ENCODE measurements around the gene CDC37.

Gene CDC37

DNA sequence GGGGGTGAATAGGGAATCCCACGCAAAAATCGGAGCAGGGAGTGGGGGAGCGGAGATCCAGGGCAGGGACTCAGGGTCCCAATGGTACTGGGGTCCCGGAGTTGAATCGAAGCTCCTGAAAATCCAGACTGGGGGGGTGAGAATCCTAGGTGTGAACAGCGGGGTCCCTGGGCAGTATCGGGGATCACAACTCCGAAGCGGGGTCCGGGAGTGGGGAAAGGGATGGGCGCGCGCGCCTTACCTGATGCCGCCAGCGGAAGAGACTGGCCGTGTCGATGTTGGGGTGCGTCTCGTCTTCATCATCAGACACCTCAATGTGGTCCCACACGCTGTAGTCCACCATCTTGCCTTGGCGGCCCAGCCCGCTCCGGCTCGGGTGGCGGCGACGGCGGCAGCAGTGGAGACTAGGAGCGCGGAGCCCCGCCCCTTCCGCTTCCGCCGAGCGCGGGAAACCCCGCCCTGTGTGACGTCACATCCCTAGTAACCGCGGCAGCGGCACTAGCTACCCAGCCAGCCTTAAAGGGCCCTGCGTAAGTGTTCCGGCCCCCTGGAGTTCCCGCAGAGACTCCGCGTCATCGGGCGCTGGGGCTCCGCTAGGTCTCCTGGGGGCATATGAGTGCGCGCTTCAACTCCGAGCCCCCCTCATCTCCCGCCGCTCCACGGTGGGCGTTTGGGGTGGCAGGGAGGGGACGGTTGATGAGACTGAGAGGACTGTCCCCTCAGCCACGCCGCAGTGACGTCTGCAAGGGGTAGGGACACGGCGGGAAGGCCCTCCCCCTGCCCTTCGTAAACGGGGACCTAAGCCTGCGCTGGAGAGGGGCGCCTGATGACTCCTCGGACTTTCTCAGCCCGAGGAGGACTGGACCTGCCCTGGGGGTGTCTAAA is at the start of gene CDC37:
Gene CDC37, minus strand, starts transcription at position 406 of the 885 bp plus-strand sequence. Its CDS starts 63 bp downstream, at position 343.
- DNase-seq (ENCODE audit: low spot score), result peak; percentile 99

DNA sequence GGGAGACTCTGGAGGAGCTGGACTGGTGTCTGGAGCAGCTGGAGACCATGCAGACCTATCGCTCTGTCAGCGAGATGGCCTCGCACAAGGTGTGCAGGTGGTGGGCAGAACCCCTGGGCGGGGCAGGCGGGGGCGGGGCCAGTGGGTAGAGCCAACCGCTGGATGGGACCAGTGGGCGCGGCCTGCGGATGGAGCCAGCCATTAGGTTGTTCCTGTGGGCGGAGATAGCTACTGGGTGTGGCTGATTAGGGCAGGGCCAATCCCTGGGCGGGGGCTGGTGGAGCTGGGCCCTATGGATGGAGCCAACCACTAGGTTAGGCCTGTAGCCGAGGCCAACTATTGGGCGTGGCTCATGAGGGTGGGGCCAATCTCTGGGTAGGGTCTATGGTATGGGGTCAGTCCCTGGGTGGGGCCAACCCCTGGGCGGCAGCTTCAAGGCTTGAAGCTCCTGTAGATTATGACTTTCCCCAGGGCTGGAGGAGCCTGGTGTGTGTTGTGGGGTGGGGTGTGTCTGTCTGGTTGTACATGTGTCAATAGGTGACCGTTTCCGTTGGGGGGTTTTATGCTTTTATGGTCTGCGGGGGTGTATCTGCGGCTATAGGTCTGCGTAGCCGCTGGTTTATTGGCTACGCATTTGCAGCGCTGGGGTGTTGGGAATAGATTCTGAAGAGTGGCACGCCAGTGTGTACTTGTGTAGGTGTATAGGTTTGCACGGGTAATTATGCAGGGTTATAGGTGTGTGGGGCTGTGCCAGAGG is 47.7 kb upstream of the CDC37 start:
- peak; percentile 52 for DNase-seq (ENCODE audit: low spot score)

DNA sequence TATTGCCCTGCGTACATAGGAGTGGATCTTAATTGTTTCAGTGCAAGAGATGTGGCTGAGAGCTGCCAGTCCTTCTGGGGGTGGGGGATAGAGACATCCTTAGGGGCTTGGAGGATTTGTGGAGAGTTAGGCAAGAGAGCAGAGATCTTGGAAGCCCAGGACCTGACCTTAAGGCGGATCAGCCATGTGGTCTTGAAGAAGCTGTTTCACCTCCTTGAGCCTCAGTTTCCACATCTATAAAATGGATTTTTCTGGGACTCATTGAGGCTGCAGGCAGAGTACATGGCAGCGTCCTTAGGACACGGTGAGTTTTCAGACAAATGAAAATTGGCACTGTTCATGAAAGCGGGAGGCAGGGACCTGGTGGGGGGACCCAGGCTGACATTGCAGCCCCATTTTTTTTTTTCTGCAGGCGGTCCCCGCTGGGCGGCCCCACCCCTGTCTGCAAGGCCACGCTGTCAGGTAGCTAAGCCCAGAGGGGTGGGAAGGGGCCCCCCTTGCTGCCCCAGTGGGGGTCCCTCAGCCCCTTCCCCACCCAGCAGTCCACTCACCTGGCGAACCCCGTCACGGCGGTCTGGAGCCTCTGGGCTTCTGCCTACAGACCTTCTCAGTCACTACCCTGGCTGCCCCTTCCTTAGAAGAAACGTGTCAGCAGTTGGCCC is 47.0 kb upstream of the CDC37 start:
- DNase-seq (ENCODE audit: low spot score), result no peak

DNA sequence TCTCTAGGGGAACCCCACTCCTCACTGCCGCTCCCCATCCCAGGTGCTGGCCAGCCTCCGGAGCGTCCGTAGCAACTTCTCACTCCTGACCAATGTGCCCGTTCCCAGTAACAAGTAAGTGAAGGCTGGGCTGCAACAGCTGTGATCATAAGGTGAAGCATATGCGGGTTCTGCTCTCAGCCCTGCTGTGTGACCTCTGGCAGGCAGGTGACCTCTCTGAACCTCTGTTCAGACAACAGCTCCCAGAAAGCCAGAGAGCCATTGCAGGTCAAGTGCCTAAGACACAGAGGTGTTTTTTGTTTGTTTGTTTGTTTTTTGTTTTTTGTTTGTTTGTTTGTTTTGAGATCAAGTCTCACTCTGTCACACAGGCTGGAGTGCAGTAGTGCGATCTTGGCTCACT is 45.7 kb upstream of the CDC37 start:
- DNase-seq (ENCODE audit: low spot score), result no peak

DNA sequence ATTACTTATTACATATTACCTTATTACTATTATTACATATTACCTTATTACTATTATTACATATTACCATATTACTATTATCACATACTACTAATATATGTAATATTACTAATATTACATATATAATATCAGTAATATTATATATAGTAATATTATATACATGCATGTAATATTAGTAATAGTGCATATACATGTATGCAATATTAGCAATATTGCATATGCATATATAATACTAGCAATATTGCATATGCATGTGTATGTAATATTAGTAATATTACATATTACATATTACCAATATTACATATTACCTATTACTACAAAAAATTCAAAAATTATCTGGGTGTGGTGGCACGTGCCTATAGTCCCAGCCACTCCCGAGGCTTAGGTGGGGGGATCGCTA is 39.4 kb upstream of the CDC37 start:
- no peak for DNase-seq (ENCODE audit: low spot score)

DNA sequence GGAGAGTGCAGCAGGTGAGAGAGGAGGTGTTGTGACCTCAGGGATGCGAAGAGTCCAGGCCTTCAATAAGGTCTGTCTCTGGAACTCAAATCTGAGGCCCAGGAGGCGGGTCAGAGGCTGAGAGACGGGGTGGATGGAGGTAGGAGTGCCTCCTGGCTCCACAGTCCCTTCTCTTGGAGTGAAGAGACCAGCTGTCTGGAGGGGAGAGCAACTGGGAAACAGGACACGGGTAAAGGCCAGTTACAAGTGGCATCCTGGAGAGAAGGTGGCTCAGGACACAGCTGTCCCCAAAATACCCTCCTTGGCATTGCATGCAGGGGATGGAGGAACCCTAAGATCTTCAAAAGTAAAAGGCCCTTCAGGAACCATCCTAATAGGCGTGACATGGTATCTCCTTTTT is 36.2 kb upstream of the CDC37 start:
- DNase-seq (ENCODE audit: low spot score), result no peak

DNA sequence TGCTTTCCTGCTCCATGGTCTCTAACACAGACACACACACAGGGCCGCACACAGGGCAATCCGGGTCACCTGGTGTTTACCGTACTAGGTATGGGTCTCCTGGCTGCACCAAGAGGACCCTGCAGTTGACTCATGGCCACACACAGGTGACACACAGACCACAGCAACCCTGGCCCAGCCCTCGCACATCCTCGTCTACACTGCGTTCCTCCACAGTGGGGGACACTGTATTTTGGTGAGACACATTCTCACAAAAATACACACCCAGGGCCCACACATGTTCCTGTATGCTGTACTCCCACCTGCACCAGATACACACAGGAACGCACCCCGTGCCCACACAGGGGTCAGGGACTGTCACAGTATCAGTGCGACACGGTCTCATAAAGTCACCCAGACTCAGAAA is 29.8 kb upstream of the CDC37 start:
- no peak for DNase-seq (ENCODE audit: low spot score)

DNA sequence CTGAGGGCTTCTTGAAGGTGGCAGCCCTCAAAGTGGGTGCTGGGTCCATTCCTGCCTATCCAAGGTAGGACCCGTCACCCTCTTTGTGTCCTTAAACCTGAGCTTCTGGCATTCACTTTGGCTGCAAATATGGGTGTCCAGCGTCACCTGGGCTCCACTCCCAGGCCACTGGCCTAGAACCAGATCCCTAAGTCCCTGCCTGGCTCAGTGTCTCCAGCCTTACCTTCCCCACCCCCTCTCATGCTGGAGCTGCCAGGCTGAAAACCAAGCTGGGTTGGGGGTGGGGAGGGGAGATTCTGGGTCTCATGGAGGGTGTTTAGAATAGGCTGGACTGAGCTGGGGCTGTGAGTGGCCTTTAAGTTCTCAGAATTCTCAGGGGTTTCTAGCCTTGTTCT is 29.4 kb upstream of the CDC37 start:
- no peak for DNase-seq (ENCODE audit: low spot score)

DNA sequence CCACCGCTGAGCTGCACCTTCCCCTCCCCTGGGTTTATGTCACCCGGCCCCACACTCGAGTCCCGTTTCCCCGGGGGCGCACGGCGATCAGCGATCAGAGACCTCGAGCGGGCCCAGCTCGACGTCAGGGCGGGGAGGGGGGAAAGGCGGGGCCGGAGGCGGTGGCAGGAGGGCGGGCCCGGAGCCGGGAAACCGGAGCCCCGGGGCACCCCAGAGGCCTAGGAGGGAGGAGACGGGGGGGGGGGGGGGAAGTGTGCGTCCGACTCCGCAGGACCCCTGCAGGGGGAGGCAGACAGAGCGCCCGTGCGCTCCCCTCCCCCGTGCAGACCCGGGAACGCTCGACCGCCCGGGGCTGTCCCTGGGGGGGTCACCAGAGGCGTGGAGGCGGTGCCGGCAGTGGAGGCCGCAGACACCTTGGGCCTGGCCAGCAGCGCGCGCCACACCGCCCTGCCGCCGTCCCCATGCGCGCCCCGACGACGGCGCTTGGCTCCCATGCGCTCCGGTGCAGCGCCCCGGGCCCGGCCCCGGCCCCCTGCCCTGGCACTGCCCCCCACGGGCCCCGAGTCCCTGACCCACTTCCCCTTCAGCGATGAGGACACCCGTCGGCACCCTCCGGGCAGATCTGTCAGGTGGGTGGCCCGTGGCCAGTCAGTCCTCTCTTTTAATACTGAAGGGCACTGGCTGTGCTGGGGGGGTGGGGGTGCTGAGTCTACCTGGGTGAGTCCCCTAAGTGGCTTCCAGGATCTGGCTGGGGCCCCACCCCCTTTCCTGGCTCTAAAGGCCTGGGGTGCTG is 28.8 kb upstream of the CDC37 start:
- DNase-seq (ENCODE audit: low spot score), result no peak

DNA sequence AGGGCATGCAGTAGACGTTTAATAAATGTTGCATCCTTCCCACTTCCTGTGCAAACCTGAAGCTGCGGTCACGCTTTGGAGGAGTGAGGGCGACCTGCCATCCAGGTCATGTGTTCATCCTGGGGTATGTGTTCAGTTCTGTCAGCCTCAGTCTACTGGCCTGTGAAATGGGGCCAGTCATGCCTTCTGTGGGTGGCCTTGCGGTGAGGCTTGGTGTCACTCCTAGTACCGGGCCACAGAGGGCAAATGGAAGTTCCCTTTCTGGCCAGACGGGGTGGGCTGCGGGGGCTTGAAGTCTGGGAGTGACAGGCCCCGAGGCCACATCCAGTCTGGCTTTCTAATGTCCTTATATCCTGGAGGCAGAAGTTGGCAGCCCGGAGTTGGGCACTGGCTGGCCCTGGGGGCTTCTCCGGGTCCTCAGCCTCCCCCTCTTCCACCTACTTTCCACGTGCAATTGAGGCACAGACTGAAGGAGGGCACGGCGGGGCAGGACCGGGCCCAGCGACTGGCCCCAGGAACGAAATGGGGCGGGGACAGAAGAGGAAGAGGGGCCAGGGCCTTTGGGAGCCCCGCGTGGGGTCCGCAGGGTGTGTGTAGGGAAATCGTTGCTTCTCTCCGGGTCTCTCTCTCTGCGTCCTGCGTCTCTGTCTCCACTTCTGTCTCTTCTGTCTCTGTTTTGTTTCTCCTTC is 28.1 kb upstream of the CDC37 start:
- DNase-seq (ENCODE audit: low spot score), result no peak

DNA sequence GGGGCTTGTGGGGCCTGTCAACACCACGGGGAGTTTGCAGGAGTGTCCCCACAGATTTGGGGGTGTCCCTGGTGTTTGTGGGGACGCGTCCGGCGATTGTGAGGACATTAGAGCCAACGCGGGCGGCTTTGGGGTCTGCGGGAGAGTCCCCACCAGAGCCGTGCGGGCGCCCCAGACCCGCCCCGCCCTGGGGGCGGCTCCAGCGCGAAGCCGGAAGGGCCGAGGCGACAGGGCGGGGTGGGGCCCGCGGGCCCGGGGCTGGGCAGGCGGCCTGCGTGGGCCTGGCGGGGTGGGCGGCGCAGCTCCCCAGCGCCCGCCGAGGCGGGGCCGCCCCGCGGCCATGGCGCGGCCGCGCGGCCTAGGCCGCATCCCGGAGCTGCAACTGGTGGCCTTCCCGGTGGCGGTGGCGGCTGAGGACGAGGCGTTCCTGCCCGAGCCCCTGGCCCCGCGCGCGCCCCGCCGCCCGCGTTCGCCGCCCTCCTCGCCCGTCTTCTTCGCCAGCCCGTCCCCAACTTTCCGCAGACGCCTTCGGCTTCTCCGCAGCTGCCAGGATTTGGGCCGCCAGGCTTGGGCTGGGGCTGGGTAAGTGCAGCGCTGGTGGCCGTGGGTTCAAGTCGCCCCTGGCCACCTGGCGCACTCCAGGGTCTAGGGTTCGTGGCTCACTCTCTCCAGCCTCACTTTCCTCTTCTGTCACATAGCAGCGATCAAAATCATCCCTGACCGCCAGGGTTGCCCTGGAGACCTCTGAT is 27.3 kb upstream of the CDC37 start:
- DNase-seq (ENCODE audit: low spot score), result no peak

DNA sequence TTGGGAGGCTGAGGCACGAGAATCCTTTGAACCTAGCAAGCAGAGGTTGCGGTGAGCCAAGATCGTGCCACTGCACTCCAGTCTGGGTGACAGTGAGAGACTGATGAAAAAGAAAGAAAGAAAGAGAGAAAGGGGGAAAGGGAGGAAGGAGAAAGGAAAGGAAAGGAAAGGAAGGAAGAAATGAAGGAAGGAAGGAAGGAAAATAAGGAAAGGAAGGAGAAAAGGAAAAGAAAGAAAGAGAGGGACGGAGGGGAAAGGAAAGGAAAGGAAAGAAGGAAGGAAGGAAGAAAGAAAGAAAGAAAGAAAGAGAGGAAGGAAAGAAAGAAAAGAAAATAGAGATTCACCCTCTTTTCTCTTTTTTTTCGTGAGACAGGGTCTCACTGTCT is 25.6 kb upstream of the CDC37 start:
- no peak for DNase-seq (ENCODE audit: low spot score)

DNA sequence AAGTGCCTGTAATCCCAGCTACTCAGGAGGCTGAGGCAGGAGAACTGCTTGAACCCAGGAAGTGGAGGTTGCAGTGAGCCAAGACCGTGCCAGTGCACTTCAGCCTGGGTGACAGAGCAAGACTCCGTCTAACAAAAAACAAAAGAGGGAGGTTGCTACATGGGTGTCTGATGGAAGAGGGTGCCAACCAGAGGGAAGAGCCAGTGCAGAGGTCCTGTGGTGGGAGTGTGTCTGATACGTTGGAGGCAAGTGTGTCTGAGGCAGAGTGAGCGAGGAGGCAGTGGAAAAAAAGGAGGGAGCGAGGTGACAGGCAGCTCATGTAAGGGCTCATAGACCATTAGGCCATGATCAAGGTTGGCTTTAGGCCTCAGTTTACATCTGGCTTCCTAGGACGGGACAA is 23.8 kb upstream of the CDC37 start:
- no peak for DNase-seq (ENCODE audit: low spot score)

DNA sequence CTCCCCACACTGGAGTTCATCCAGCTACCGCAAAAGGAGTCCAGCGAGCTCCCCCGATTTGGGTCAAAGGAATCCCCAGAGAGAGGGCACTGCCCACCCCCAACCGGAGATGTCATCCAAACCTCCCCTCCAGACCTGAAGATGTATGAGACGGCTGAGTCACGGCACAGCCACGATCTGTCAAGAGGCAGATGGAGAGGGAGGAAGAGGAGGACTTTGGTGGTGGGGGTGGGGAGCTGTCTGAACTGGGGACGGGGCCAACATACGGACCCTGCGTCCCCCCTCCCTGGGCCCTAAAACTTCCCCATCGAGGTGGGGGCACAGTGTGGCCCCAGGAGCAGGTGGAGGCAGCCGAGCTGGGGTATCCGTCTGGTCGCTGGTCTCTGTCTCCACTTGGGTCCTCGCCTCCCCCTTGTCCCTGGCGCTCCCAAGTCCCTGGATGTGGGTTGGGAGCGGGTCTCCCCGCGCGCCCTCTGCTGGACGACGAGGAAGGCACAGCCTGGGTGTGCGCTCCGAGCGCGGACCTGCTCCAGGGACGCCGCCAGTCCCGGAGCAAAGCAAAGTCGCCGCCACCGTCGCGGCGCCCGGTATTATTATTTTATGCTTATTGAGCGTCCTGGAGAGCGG is 20.8 kb upstream of the CDC37 start:
- DNase-seq (ENCODE audit: low spot score), result peak; percentile 69

DNA sequence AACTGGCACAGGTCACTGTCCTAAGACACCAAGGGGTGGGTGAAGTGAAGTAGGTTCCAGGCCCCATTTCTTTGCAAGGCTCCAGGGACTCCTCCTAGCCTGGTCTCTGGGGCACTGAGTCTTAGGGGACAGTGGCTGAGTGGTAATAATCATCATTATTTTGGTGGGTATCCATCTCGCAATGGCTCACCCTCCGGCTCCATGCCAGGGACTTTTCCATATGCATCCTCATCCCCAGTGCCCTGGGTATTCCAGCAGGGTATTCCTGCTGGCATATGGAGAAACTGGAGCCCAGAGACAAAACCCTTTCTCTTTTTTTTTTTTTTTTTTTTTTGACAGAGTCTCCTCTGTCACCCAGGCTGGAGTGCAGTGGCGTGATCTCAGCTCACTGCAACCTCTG is 19.5 kb upstream of the CDC37 start:
- DNase-seq (ENCODE audit: low spot score), result no peak

DNA sequence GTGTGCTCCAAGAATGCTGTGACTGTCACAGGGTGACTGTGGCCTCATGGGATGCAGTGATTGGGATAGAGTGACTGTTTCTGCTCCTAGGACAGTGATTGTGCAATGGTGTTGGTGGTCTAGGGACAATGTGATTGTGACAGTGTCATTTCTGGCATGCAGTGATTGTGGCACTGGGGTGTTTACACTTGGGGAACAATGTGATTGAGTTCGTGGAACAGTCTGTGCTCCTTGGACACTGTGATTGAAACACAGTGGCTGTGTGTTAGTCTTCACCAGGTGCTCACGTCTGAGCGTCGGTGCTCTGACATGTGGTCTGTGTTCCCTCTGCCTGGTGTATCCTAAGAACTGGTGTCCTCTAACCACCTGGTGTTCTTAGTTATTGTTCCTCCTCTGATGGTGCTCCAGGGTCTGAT is 18.7 kb upstream of the CDC37 start:
- DNase-seq (ENCODE audit: low spot score), result no peak

DNA sequence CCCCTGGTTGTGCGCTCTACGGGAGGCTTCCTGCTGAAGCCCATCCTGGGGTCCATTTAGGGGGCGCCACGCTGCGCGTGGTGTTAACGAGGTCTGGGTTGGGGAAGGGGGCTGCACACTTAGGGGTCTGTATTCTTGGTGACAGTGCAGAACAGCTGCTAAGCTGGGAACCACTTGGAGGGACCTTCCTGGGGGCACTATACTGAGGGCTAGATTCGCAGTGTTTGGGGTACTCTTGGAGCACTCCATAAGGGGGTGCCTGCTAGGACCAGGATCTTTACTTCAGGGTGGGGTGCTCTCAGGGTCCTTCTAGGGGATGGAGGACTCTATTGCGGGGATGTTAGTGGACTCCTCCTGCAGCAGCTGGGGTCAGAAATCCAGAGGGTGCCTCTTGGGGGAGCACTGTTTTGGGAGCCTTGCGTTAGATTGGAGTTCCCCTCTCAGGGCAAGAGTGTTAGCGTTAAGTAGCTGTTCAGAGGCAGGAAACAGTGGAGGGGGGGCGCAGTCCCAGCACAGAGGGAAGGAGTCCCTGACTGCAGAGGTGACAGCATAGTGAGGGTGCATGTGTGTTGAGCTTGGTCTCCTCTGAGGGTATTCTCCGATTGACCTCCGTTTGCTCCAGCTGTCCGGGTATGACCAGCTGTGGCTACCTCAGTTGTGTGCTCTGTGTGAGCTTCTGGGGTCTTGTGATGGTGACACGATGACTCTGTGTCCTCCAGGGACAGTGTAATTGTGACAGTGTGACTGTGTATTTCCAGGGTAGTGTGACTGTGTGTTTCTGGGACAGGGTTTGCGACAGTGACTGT is 18.1 kb upstream of the CDC37 start:
- DNase-seq (ENCODE audit: low spot score), result no peak

DNA sequence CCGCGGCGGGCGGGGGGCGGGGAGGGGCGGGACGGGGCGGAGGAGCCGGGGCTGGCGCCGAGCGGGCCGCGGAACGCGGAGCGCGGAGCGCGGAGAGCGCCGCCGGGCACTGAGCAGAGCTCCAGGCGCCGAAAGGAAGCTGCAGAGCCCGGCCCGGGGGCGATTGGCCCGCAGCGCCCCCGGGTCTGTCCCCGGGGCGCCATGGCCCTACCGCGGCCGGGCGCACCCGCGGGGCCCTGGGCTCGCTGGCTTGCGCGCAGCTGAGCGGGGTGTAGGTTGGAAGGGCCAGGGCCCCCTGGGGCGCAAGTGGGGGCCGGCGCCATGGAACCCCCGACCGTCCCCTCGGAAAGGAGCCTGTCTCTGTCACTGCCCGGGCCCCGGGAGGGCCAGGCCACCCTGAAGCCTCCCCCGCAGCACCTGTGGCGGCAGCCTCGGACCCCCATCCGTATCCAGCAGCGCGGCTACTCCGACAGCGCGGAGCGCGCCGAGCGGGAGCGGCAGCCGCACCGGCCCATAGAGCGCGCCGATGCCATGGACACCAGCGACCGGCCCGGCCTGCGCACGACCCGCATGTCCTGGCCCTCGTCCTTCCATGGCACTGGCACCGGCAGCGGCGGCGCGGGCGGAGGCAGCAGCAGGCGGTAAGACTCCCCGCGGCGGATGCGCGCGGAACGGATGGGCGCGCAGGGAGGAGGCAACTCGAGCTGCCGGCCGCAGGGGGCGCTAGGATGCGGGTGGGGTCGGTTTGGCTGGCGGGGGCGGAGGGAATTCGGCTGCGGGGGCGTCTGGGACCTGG is 17.3 kb upstream of the CDC37 start, which contains the start of gene PDE4A:
Gene PDE4A, plus strand, starts transcription at position 95 of the 796 bp plus-strand sequence. Its CDS starts 227 bp downstream, at position 322.
- DNase-seq (ENCODE audit: low spot score), result no peak

All from COLO829 (cell line).